SK-N-SH treated with all-trans-retinoic acid at 6 μM for 48 hours (cell line): ENCODE data around the gene GIPC3.

Experiments
- ATAC-seq: fragments of 200-7000 bp; cut with Tn5 transposase; 3 replicates; pipeline ENCODE4 v1.9.1; 2020; ENCODE audit warnings: mild to moderate bottlenecking, moderate library complexity
- ARNTL ChIP-seq: fragments of 450-650 bp; formaldehyde crosslinking; IDR thresholded peaks from 2 replicates; pipeline ENCODE4 v1.5.0; 2020; ENCODE audit warnings: low read depth, mild to moderate bottlenecking, moderate library complexity, borderline replicate concordance
- BACH2 ChIP-seq: fragments of 250-450 bp; sonication (Bioruptor Pico); IDR thresholded peaks from 2 replicates; pipeline ENCODE4 v1.9.0; 2021; ENCODE audit warnings: mild to moderate bottlenecking, borderline replicate concordance
- CREB5 ChIP-seq: fragments of 250-450 bp; sonication (Bioruptor Pico); IDR thresholded peaks from 2 replicates; pipeline ENCODE4 v1.5.1; 2020; ENCODE audit warnings: low read depth, mild to moderate bottlenecking, moderate library complexity
- CSDC2 ChIP-seq: fragments of 250-450 bp; sonication (Bioruptor Pico); IDR thresholded peaks from 2 replicates; pipeline ENCODE4 v1.5.0; 2020; ENCODE audit warnings: mild to moderate bottlenecking, moderate library complexity
- CSRNP3 ChIP-seq: fragments of 250-450 bp; sonication (Bioruptor Pico); IDR thresholded peaks from 2 replicates; pipeline ENCODE4 v1.5.1; 2021; ENCODE audit warnings: mild to moderate bottlenecking, moderate library complexity
- ESRRG ChIP-seq: fragments of 250-450 bp; sonication (Bioruptor Pico); IDR thresholded peaks from 2 replicates; pipeline ENCODE4 v1.6.1; 2021; ENCODE audit warnings: mild to moderate bottlenecking
- GLIS3 ChIP-seq: fragments of 250-450 bp; sonication (Bioruptor Pico); IDR thresholded peaks from 2 replicates; pipeline ENCODE4 v1.5.0; 2020; ENCODE audit warnings: mild to moderate bottlenecking, moderate library complexity
- PATZ1 ChIP-seq: fragments of 250-450 bp; sonication (Bioruptor Pico); IDR thresholded peaks from 2 replicates; pipeline ENCODE4 v1.8.0; 2020; ENCODE audit warnings: mild to moderate bottlenecking, moderate library complexity, borderline replicate concordance
- PPARA ChIP-seq: fragments of 250-450 bp; sonication (Bioruptor Pico); IDR thresholded peaks from 2 replicates; pipeline ENCODE4 v1.5.0; 2020; ENCODE audit warnings: mild to moderate bottlenecking, borderline replicate concordance
- RARB ChIP-seq: fragments of 250-450 bp; sonication (Bioruptor Pico); IDR thresholded peaks from 2 replicates; pipeline ENCODE4 v1.8.0; 2021; ENCODE audit warnings: mild to moderate bottlenecking, moderate library complexity
- TCF4 ChIP-seq: fragments of 250-450 bp; sonication (Bioruptor Pico); IDR thresholded peaks from 2 replicates; pipeline ENCODE4 v1.8.0; 2021; ENCODE audit warnings: mild to moderate bottlenecking, moderate library complexity, borderline replicate concordance
- TOX ChIP-seq: fragments of 250-450 bp; sonication (Bioruptor Pico); IDR thresholded peaks from 2 replicates; pipeline ENCODE4 v1.8.0; 2021; ENCODE audit warnings: mild to moderate bottlenecking, moderate library complexity, borderline replicate concordance
- TSHZ2 ChIP-seq: fragments of 250-450 bp; sonication (Bioruptor Pico); IDR thresholded peaks from 2 replicates; pipeline ENCODE4 v1.5.0; 2020; ENCODE audit warnings: mild to moderate bottlenecking, moderate library complexity
- ZFP3 ChIP-seq: fragments of 250-450 bp; sonication (Bioruptor Pico); IDR thresholded peaks from 2 replicates; pipeline ENCODE4 v1.5.0; 2020; ENCODE audit warnings: mild to moderate bottlenecking, moderate library complexity
- ZFP30 ChIP-seq: fragments of 450-650 bp; formaldehyde crosslinking; IDR thresholded peaks from 2 replicates; pipeline ENCODE4 v1.5.0; 2022; ENCODE audit warnings: mild to moderate bottlenecking, moderate library complexity
- ZNF565 ChIP-seq: fragments of 450-650 bp; formaldehyde crosslinking; conservative IDR thresholded peaks from 2 replicates; pipeline ENCODE4 v1.5.0; 2020; ENCODE audit warnings: low read depth, mild to moderate bottlenecking, moderate library complexity
- ZNF70 ChIP-seq: fragments of 450-650 bp; formaldehyde crosslinking; IDR thresholded peaks from 2 replicates; pipeline ENCODE4 v1.5.0; 2020; ENCODE audit warnings: mild to moderate bottlenecking, moderate library complexity
- ZNF8 ChIP-seq: fragments of 450-650 bp; formaldehyde crosslinking; IDR thresholded peaks from 2 replicates; pipeline ENCODE4 v1.5.0; 2020; ENCODE audit warnings: mild to moderate bottlenecking, moderate library complexity

The GIPC3 gene

GRCh38 chr19:3576696-3577443 is 8.4 kb upstream of the GIPC3 start (continued):
- TF ChIP-seq PATZ1 (CRISPR knock-in tag): no peak

- TF ChIP-seq BACH2 (CRISPR knock-in tag) (no peak), ZNF8 (no peak), TCF4 (no peak), ARNTL (CRISPR knock-in tag) (no peak)
- no peak for ATAC-seq
These were observed 7.4 kb upstream of the GIPC3 start for GRCh38 chr19:3577723-3578344.

DNA sequence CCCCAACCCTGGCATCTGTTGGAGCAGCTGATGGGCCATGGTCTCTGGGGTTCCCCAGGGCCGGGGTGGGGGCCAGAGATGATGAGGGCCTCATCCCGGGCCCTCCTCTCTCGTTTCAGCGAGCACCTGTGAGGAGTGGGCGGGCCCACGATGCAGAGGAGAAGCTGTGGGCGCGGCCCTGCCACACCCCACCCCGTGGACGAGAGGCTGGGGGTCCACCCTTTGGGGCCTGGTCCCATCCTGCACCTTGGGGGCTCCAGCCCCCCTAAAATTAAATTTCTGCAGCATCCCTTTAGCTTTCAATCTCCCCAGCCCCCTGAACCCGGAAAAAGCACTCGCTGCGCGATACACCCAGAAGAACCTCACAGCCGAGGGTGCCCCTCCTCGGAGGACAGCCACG is 6.9 kb upstream of the GIPC3 start:
- ATAC-seq: no peak
- no peak for TF ChIP-seq TSHZ2 (CRISPR knock-in tag)
- no peak for TF ChIP-seq PPARA (CRISPR knock-in tag)
- TF ChIP-seq ZNF70: no peak
- no peak for TF ChIP-seq CREB5 (CRISPR knock-in tag)
- no peak for TF ChIP-seq ARNTL (CRISPR knock-in tag)
- TF ChIP-seq ZFP3 (CRISPR knock-in tag): no peak
- TF ChIP-seq ZNF565 (CRISPR knock-in tag): no peak
- TF ChIP-seq ESRRG (CRISPR knock-in tag): no peak
- TF ChIP-seq RARB (CRISPR knock-in tag): no peak
- TF ChIP-seq CSDC2 (CRISPR knock-in tag): no peak
- TF ChIP-seq CSRNP3: no peak
- TF ChIP-seq, all 23 proteins: peak for 0

GRCh38 chr19:3580156-3580934 is 4.9 kb upstream of the GIPC3 start:
- peak; percentile 85 for ATAC-seq
- TF ChIP-seq RARB (CRISPR knock-in tag) (no peak), BACH2 (CRISPR knock-in tag) (no peak), CSDC2 (CRISPR knock-in tag) (no peak), ZFP30 (no peak), TCF4 (no peak), GLIS3 (CRISPR knock-in tag) (no peak), TOX (CRISPR knock-in tag) (no peak), ZFP3 (CRISPR knock-in tag) (no peak), TSHZ2 (CRISPR knock-in tag) (no peak), CREB5 (CRISPR knock-in tag) (no peak), PATZ1 (CRISPR knock-in tag) (no peak)
